Measurements from ENCODE around the gene CTSE.

CTSE gene

GRCh38 chr1:206049919-206050600 lies 26.4 kb upstream of the CTSE start:
- DNase-seq: no peak

GRCh38 chr1:206049293-206049692 lies 25.6 kb upstream of the CTSE start:
- DNase-seq: no peak

GRCh38 chr1:206048582-206048981 lies 24.9 kb upstream of the CTSE start:
- DNase-seq: no peak

- no peak for DNase-seq
These were observed 23.6 kb upstream of the CTSE start for GRCh38 chr1:206047271-206047670.

GRCh38 chr1:206041640-206042039 lies 17.9 kb upstream of the CTSE start:
- no peak for DNase-seq

GRCh38 chr1:206040328-206040727 lies 16.6 kb upstream of the CTSE start:
- DNase-seq: no peak

- no peak for DNase-seq
These were observed 15.6 kb upstream of the CTSE start for GRCh38 chr1:206039046-206039973.

- DNase-seq: no peak
These were observed 13.9 kb upstream of the CTSE start for GRCh38 chr1:206037581-206037980.

GRCh38 chr1:206036663-206037455 lies 13.2 kb upstream of the CTSE start:
- no peak for DNase-seq

- DNase-seq: no peak
These were observed 11.3 kb upstream of the CTSE start for GRCh38 chr1:206035027-206035426.

GRCh38 chr1:206032380-206033140 lies 8.9 kb upstream of the CTSE start:
- no peak for DNase-seq

- DNase-seq: peak; percentile 42
These were observed 7.0 kb upstream of the CTSE start for GRCh38 chr1:206030714-206031113.

GRCh38 chr1:206030191-206030590 lies 6.5 kb upstream of the CTSE start:
- no peak for DNase-seq

- no peak for DNase-seq
These were observed 5.8 kb upstream of the CTSE start for GRCh38 chr1:206029484-206029883.

GRCh38 chr1:206025283-206025820 lies 1.7 kb upstream of the CTSE start:
- DNase-seq: no peak

- DNase-seq: no peak
These were observed 929 bp downstream of the CTSE start for GRCh38 chr1:206022766-206023165.

- no peak for DNase-seq
These were observed 1.9 kb downstream of the CTSE start for GRCh38 chr1:206021626-206022365.

- DNase-seq: no peak
These were observed 2.6 kb downstream of the CTSE start for GRCh38 chr1:206021008-206021625.

GRCh38 chr1:206020393-206021007 lies 3.2 kb downstream of the CTSE start:
- no peak for DNase-seq

GRCh38 chr1:206015071-206015470 lies 8.6 kb downstream of the CTSE start:
- no peak for DNase-seq

GRCh38 chr1:206014601-206015000 lies 9.1 kb downstream of the CTSE start:
- DNase-seq: no peak
